C4-2B (cell line): ENCODE results near the gene TAGAP.
"Not testable (repeated sequence)": the region's sequence is repeated elsewhere in the genome, so short reads cannot be mapped to it uniquely, and the experiment has no call there.

Experiments used
- H3K27ac ChIP-seq: fragments of 450-650 bp; 2 replicates; pipeline ENCODE4 v1.5.1; 2017
- ZFX ChIP-seq: fragments of 450-650 bp; IDR thresholded peaks from 2 replicates; pipeline ENCODE4 v1.6.1; 2017
- TF ChIP-seq, protein P1 (sequence below): fragments of 450-650 bp; conservative IDR thresholded peaks from 2 replicates; pipeline ENCODE4 v1.5.1; 2017; ENCODE audit warnings: mild to moderate bottlenecking

Gene TAGAP

DNA sequence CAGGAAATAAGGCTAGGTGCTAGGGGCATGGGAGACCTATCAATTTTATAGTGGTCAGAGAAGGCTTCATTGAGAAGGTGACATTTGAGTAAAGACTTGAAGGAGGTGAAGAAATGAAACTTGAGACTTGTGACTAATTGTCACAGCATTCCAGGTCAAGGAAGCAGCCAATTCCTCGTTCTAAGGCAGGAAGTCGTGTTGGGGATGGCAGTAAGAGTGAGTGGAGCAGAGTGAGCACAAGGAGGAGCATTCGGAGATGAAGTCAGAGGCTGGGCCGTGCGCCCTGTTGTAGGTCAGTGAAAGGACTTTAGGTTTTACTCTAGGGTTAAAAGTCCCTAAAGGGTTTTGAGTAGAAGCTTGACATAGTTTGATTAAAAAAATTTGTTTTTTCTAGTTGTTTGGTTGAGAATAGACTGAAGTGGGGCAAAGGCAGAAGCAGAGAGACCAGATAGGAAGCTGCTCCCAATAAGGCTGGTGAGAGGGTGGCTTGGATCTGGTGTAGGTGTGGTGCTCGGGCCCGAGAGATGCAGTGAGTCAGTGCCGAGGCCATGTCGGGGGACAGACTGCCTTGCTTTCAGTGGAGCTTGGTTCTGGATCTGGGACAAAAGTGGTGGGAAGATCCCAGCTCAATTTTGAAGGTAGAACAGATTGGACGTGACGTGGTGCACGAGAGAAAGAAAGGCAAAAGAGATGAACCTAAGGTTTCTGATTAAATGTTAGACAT lies 42.2 kb downstream of the TAGAP start:
- no peak for TF ChIP-seq ZFX
- TF ChIP-seq, protein P1, sequence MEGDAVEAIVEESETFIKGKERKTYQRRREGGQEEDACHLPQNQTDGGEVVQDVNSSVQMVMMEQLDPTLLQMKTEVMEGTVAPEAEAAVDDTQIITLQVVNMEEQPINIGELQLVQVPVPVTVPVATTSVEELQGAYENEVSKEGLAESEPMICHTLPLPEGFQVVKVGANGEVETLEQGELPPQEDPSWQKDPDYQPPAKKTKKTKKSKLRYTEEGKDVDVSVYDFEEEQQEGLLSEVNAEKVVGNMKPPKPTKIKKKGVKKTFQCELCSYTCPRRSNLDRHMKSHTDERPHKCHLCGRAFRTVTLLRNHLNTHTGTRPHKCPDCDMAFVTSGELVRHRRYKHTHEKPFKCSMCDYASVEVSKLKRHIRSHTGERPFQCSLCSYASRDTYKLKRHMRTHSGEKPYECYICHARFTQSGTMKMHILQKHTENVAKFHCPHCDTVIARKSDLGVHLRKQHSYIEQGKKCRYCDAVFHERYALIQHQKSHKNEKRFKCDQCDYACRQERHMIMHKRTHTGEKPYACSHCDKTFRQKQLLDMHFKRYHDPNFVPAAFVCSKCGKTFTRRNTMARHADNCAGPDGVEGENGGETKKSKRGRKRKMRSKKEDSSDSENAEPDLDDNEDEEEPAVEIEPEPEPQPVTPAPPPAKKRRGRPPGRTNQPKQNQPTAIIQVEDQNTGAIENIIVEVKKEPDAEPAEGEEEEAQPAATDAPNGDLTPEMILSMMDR: no peak
- H3K27ac ChIP-seq: no peak overlapping the region

DNA sequence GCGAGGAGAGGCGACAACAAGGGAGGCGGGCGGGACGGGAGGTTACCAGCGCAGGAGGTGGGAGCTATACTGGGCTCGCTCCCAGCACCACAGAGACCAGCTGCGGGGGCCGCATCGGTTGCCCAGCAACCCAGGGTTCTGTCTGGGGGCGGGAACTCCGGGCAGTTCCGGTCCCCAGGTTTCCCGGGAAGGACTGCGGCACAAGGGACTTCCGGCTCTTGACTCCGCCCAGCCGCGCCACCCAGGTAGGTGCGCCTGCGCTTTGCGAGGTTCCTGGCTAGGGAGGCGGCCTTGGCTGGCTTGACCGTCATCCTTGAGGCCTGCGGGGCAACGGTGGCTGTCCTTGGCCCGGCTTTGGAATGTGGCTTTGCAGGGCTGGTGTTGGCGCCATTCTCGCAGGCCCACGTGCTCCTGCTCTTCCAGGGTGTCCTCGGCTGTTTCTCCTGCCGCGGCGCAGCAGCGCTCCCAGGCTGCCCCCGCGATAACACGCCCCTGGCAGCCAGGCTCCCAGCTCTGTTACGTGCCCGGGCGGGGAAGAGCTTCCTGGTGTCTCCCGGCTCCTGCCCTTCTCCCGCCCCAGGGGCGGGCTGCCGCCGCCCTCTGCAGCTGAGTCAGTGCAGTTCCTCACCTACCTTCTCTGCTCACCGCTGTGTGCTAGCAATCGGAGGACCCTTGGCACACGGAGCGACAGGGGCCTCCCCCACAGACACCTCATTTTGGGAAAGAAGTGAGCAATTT lies 45.0 kb downstream of the TAGAP start, which contains the start of gene RSPH3:
TSS of gene RSPH3 (minus strand) at position 537 of the 738 bp plus-strand sequence. CDS start 652 bp downstream, outside the sequence.
- peak; percentile 48; the same call in 1 of the 2 replicates for TF ChIP-seq ZFX
- TF ChIP-seq, protein P1: 0 out of 2 replicates have a peak, but pooled peaks have one; percentile 5

DNA sequence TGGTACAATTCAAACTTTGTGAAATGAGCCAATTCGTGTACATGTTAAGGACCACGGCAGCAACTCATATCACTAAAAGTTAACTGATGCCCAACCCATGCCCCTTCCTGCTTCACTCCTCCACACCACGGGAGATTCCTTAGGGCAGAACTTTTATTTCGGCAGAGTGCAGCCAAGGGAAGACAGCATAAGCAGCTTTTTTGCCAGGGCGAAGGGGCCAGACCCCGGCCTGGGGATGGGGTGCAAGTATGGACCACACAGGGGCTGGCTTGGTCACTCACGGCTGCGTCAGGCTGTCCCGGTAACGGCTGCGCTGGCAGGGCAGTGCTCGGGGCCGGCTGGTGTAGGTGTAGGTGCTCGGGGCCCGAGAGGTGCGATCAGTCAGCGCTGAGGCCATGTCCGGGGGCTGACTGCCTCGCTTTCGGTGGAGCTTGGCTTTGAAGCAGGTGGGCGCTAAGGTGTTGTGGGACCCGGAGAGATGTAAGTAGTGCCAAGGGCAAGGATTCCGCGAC lies 45.6 kb downstream of the TAGAP start:
- peak overlapping the region; percentile 73 for H3K27ac ChIP-seq
- no peak for TF ChIP-seq ZFX
- TF ChIP-seq, protein P1: no peak

More for the DNA sequence above, 45.0 kb downstream of the TAGAP start, which contains the start of gene RSPH3:
- peak within 1 kb of the TSS; percentile 73 for H3K27ac ChIP-seq

DNA sequence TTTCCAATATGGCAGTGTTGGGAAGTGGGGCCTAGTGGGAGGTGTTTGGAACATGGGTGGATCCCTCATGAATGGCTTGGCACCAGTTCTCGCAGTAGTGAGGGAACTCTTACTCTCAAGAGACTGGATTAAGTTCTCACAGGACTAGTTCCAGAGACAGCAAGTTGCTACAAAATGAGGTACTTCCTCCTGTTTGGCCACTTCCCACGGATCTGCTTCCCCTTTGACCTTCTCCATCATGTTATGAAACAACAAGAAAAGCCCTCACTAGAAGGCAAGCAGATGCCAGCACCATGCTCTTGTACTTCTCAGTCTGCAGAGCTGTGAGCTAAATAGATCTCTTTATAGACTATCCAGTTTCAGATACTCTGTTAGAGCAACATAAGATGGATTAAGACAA lies 47.9 kb downstream of the TAGAP start:
- H3K27ac ChIP-seq: no peak overlapping the region
- no peak for TF ChIP-seq ZFX
- TF ChIP-seq, protein P1: no peak

DNA sequence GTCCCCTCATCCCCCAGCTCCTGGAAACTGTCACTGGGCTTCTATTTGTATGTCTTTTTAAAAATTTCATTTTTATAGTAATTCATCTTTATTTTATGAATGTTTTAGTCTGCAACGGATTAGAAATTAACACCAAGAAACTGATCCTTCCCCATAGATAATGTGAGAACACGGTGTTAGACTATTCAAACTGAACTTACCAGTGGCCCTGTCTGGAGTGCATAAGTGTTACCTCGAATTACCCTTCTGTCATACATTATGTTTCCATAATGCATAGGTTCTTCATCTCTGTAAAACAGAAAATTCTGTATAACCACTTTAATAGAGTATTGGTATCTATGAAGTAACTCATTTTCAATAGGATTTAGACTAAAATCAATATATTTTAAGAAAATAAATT lies 51.2 kb downstream of the TAGAP start:
- no peak overlapping the region for H3K27ac ChIP-seq
- no peak for TF ChIP-seq ZFX
- TF ChIP-seq, protein P1: no peak

DNA sequence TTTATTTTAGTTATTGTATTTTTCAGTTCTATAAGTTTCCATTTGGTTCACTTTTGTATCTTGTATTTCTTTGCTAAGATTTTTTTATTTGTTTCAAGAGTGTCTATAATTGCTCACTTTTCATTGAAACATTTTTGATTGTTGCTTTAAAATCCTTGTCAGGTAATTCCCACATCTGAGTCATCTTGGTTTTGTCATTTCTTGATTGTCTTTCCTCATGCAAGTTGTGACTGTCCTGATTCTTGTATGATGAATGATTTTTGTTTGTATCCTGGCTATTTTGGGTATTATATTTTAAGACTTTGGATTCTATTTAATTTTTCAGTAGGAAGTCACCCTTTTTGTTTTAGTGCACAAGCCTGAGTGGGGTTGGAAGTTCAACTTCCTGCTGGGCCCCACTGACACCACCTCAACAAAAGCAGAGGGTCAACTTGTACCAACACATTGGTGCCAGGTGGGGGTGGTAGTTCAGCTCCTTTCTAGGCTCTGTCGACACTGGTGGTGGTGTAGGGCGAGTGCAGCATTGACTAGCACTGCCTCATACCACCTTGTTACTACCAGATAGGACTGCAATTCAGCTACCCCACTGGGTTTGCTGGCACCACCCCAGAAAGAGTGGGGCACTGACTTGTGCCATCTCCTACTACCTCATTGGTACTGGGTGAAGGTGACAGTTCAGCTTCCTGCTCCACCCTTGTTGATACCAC lies 53.6 kb downstream of the TAGAP start:
- TF ChIP-seq, protein P1: no peak
- no peak for TF ChIP-seq ZFX
- H3K27ac ChIP-seq: no peak overlapping the region

DNA sequence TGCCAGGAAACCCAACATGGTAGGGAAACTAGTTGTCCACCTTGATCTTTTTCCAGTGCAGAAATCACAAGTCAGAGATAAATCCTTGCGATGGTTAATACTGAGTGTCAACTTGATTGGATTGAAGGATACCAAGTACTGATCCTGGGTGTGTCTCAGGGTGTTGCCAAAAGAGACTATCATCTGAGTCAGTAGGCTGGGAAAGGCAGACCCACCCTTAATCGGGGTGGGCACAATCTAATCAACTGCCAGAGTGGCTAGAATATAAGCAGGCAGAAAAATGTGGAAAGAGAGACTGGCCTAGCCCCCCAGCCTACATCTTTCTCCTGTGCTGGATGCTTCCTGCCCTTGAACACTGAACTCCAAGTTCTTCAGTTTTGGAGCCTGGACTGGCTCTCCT lies 55.1 kb downstream of the TAGAP start:
- H3K27ac ChIP-seq: not testable (repeated sequence)
